HFFc6 (cell line): ENCODE measurements around the gene GPR160. TPM values are rescaled to one million over a fixed set of nuclear protein-coding genes. Genes with fewer than 3 reads are reported as not detected.

ENCODE experiments used
- DNase-seq: peaks from one replicate; pipeline ENCODE4 v3.0.0-alpha.2; 2018
- H3K27ac Mint-ChIP-seq: 2 replicates; pipeline ENCODE4 v1.8.0; 2020; ENCODE audit warnings: mild to moderate bottlenecking, mixed read lengths
- H3K27me3 Mint-ChIP-seq: 2 replicates; pipeline ENCODE4 v1.8.0; 2021; ENCODE audit warnings: mild to moderate bottlenecking, moderate library complexity, mixed read lengths; ENCODE audit not compliant: insufficient read depth
- H3K36me3 Mint-ChIP-seq: 2 replicates; pipeline ENCODE4 v1.8.0; 2021; ENCODE audit warnings: low read depth, mixed read lengths
- H3K4me1 Mint-ChIP-seq: 2 replicates; pipeline ENCODE4 v1.8.0; 2020; ENCODE audit warnings: low read depth, mixed read lengths
- H3K4me3 Mint-ChIP-seq: 2 replicates; pipeline ENCODE4 v1.8.0; 2020; ENCODE audit warnings: mild to moderate bottlenecking, moderate library complexity, mixed read lengths
- H3K9me3 Mint-ChIP-seq: 2 replicates; pipeline ENCODE4 v1.8.0; 2020; ENCODE audit warnings: mild to moderate bottlenecking, mixed read lengths
- CTCF ChIP-seq: fragments of 200-600 bp; sonication (generic); IDR thresholded peaks from 2 replicates; pipeline ENCODE4 v1.5.0; 2021; ENCODE audit warnings: antibody characterized with exemption, mild to moderate bottlenecking
- total RNA-seq, 6 experiments: library from RNA; stranded (reverse); fragmentation: NEBNext Ultra II Directional; extraction: Animal tissue kit (Norgen Biotek cat#: 25700); gene quantifications; 2 replicates in 1 of 6; 3 replicates in 5 of 6; pipeline ENCODE4 v1.2.3, GENCODE V29; 2021

Gene GPR160
- total RNA-seq, 6 experiments from 2014 or later = 0.10 to 0.23 (median 0.19) TPM; not detected in 3

DNA sequence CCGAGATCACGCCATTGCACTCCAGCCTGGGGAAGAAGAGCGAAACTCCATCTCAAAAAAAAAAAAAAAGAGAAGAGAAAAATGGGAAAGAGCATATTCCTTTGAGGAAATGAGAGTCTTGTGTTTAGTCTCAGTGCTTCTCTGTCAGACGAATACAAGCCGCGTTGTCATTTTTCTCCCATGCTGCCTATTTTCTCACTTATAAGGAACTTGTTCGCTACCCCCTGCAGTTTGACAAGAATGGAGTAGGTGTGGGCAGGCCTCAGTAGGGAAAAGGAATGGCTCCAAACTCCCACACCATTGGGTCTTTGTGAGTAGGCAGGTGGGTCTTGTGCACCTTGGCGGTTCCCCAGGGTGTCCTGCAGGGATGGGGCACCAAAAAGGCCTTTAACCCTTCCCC lies 6.5 kb downstream of the GPR160 start:
- no peak for TF ChIP-seq CTCF
- Mint-ChIP-seq H3K36me3 (no peaks in the 10 kb centered on the region), H3K4me1 (peaks cover 13% of the 10 kb centered on the region), H3K27ac (no peak overlapping the region), H3K4me3 (no peak overlapping the region), H3K27me3 (peaks cover 29% of the 10 kb centered on the region), H3K9me3 (no peaks in the 10 kb centered on the region)
- DNase-seq = no peak

DNA sequence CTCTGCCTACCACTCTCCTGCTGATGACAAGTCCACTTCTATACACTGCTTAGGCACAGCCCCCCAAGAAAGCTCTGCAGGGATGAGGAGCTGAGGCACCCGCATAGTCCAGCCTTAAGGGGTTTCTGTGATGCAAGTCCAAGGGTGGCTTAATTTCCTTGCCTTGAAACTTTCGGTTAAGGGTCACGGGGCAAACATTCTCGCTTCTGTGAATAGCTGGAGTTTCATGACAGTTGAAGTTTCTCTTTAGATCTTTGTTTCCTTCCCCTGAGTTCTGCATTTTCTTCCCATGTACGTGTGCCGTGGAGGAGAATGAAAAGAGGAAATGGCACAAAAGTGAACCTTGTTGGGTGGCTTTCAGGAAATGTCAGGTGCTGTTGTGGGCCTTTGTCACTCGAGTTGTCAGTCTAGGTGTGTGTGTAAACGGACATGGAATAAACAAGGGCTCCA lies 7.0 kb downstream of the GPR160 start:
- H3K27ac Mint-ChIP-seq = no peak overlapping the region
- peaks cover 19% of the 10 kb centered on the region for H3K4me1 Mint-ChIP-seq
- H3K36me3 Mint-ChIP-seq = no peaks in the 10 kb centered on the region
- H3K27me3 Mint-ChIP-seq = peaks cover 27% of the 10 kb centered on the region
- H3K4me3 Mint-ChIP-seq = no peak overlapping the region
- no peaks in the 10 kb centered on the region for H3K9me3 Mint-ChIP-seq
- no peak for TF ChIP-seq CTCF
- no peak for DNase-seq

DNA sequence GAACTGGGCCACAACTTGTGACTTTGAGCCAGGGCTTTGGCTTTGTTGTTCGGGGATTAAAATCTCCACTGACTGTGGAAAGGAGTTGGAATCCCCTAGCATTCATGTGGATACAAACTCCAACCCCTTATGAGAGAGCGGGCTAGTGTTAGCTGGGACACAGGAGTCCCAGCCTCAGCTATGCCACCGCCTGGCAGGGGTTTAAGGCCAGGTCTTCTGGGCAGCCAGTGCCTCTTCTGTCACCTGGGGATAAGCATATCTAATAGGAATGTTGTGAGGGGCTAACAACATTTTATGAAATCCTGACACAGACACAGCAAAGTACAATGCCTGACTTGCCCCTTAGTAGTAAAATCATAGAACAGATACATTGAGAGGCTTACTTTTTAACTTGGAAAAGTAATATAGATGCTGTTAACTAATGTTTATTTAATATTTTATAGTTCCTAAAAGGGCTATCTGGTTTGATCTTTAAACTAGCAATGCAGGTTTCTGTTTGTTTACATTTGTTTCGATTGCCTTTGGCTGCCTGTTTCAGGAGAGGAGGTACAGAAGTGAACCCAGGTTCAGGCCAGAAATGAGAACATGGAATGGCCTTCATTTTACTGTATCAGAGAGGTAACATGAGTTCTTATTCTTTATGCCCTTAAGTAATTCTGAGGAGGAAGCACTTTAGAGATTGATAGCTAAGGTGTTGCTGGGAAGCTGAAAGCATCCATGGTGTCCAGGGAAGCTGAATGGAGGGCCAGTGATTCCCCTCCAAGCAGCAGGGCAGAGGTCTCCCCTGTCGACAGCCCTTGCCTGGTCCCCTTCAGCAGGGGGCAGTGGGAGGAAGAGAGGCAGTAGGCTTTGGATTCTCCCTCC lies 8.7 kb downstream of the GPR160 start:
- peaks cover 12% of the 10 kb centered on the region for H3K4me1 Mint-ChIP-seq
- H3K9me3 Mint-ChIP-seq = no peaks in the 10 kb centered on the region
- no peaks in the 10 kb centered on the region for H3K36me3 Mint-ChIP-seq
- no peak for TF ChIP-seq CTCF
- no peak for DNase-seq
- H3K4me3 Mint-ChIP-seq = no peak overlapping the region; the same call in 1 of the 2 replicates
- H3K27me3 Mint-ChIP-seq = peaks cover 17% of the 10 kb centered on the region
- H3K27ac Mint-ChIP-seq = no peak overlapping the region

DNA sequence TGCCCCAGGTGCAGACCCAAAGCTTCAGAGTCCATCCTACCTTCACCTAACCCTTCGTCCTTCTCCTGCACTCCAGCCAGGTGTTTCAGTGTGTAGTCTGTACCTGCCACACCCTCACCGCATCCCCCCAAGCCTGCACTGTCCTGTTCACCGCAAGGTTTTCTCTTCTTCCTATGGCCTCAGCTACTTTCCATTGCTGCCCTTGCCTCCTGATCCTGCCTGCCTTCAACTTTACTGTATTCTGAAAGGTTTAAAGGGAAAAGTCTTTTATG lies 9.3 kb downstream of the GPR160 start:
- no peak overlapping the region for H3K27ac Mint-ChIP-seq
- TF ChIP-seq CTCF = no peak
- peaks cover 12% of the 10 kb centered on the region for H3K4me1 Mint-ChIP-seq
- peaks cover 16% of the 10 kb centered on the region for H3K27me3 Mint-ChIP-seq
- no peak overlapping the region for H3K4me3 Mint-ChIP-seq
- H3K9me3 Mint-ChIP-seq = no peaks in the 10 kb centered on the region
- no peak for DNase-seq
- H3K36me3 Mint-ChIP-seq = no peaks in the 10 kb centered on the region

DNA sequence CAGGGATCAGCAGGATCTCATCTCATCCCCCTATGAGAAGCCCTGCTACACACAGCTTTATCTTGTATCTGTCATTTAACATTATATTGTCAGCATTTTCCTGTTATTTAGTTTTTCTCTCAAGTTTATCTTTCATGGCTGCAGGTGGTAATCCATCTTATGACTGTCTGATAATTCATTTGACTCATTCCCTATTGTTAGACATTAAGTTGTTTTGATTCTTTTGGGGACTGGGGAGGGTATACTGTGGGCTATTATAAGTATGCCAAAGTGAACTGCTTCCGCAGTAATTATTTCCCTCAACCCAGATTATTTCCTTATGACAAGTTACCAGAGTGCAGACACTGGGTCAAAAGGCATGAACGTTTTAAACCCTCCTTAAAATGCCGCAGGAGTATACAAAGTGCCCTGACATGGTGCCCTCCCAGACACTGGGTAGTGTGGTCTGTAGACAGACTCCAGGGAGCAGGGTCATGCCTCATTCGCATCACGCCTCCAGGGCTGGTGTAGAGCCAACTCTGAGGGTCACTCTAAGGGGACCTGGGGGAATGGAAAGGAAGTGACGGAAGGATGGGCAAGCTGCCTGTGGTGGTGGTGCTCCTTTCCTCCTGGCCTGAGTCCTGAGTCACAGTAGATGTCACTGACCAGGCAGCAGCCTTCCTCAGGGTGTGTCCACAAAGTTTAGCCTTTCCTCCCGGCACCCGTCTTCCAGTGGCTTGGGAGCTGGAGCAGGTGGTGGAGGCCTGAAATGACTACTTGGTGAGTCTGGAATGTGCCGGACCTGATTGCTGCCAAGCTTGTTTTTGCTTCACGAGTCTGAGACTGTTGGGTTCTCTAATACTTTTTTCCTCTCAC lies 11.6 kb downstream of the GPR160 start:
- Mint-ChIP-seq H3K4me3 (no peak overlapping the region), H3K36me3 (no peaks in the 10 kb centered on the region), H3K4me1 (peaks cover 12% of the 10 kb centered on the region), H3K27ac (no peak overlapping the region), H3K9me3 (no peaks in the 10 kb centered on the region), H3K27me3 (peaks cover 9% of the 10 kb centered on the region)
- DNase-seq = no peak
- TF ChIP-seq CTCF = no peak
